HL-60 (cell line): ENCODE data around the gene KRTAP10-12.

ENCODE experiments used
- GABPA ChIP-seq: IDR thresholded peaks from 2 replicates; pipeline ENCODE4 v1.6.1; 2012; ENCODE audit warnings: low read depth
- TF ChIP-seq, protein P1 (sequence below): IDR thresholded peaks from one replicate; pipeline ENCODE4 v1.5.1; 2011; ENCODE audit warnings: low read length, control low read depth, inconsistent platforms; ENCODE audit not compliant: insufficient read depth

- TF ChIP-seq GABPA: no peak
- TF ChIP-seq, protein P1, sequence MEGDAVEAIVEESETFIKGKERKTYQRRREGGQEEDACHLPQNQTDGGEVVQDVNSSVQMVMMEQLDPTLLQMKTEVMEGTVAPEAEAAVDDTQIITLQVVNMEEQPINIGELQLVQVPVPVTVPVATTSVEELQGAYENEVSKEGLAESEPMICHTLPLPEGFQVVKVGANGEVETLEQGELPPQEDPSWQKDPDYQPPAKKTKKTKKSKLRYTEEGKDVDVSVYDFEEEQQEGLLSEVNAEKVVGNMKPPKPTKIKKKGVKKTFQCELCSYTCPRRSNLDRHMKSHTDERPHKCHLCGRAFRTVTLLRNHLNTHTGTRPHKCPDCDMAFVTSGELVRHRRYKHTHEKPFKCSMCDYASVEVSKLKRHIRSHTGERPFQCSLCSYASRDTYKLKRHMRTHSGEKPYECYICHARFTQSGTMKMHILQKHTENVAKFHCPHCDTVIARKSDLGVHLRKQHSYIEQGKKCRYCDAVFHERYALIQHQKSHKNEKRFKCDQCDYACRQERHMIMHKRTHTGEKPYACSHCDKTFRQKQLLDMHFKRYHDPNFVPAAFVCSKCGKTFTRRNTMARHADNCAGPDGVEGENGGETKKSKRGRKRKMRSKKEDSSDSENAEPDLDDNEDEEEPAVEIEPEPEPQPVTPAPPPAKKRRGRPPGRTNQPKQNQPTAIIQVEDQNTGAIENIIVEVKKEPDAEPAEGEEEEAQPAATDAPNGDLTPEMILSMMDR: no peak
These were observed 41.6 kb downstream of the KRTAP10-12 start for GRCh38 chr21:44738621-44739020.
